PC-9 (cell line): ENCODE results near the gene DOK5. TPM values are rescaled to one million over a fixed set of nuclear protein-coding genes. Genes with fewer than 3 reads are reported as not detected.

Source experiments
- BruUV-seq: library from RNA; stranded (reverse); fragments of 400-500 nt; replicated peaks from 2 replicates; lab custom pipeline; 2021; lab: Mats Ljungman, UMichigan
- CTCF ChIA-PET: fragments of 300-600 bp; sonication (Branson Sonifier 250); formaldehyde crosslinking; loops from one replicate; lab custom pipeline; 2022; ENCODE audit warnings: antibody characterized with exemption; lab: Charles Lee
- POLR2A ChIA-PET: fragments of 300-600 bp; sonication (Branson Sonifier 250); formaldehyde crosslinking; loops from one replicate; lab custom pipeline; 2022; ENCODE audit warnings: antibody characterized with exemption; ENCODE audit not compliant: unreplicated experiment; lab: Charles Lee
- DNase-seq, 2 experiments: peaks; one replicate each; pipeline versions ENCODE4 v3.0.0 to v3.0.0-alpha.2; 2015 to 2022; ENCODE audit warnings: mixed read lengths in 1 of 2
- H2AFZ ChIP-seq: fragments of 200-600 bp; sonication (generic); 2 replicates; pipeline ENCODE4 v1.8.1; 2017; ENCODE audit warnings: antibody characterized with exemption
- H3F3A ChIP-seq: fragments of 200-600 bp; sonication (generic); 2 replicates; pipeline ENCODE4 v1.8.1; 2017; ENCODE audit warnings: antibody characterized with exemption, mild to moderate bottlenecking, low read depth; ENCODE audit not compliant: insufficient read depth
- H3K27ac ChIP-seq: fragments of 200-600 bp; sonication (generic); 2 replicates; pipeline ENCODE4 v1.6.1; 2016; ENCODE audit warnings: mixed run types
- H3K27me3 ChIP-seq: fragments of 200-600 bp; sonication (generic); 2 replicates; pipeline ENCODE4 v1.6.1; 2016; ENCODE audit warnings: low read depth, mixed run types; ENCODE audit not compliant: insufficient read depth
- H3K36me3 ChIP-seq: fragments of 200-600 bp; sonication (generic); 2 replicates; pipeline ENCODE4 v1.6.1; 2016; ENCODE audit warnings: low read depth, mixed run types
- H3K4me1 ChIP-seq: fragments of 200-600 bp; sonication (generic); replicated peaks from 2 replicates; pipeline ENCODE4 v1.6.1; 2016; ENCODE audit warnings: mixed run types; ENCODE audit not compliant: insufficient read depth
- H3K4me2 ChIP-seq: fragments of 200-600 bp; sonication (generic); 2 replicates; pipeline ENCODE4 v1.6.1; 2017; ENCODE audit warnings: mixed run types
- H3K4me3 ChIP-seq: fragments of 200-600 bp; sonication (generic); 2 replicates; pipeline ENCODE4 v1.6.1; 2016; ENCODE audit warnings: mixed run types
- H3K79me2 ChIP-seq: fragments of 200-600 bp; sonication (generic); 2 replicates; pipeline ENCODE4 v1.6.1; 2017; ENCODE audit warnings: low read depth, mixed run types
- H3K9me2 ChIP-seq: fragments of 200-600 bp; sonication (generic); 2 replicates; pipeline ENCODE4 v1.8.1; 2017; ENCODE audit warnings: mild to moderate bottlenecking; ENCODE audit not compliant: insufficient read depth
- H3K9me3 ChIP-seq: fragments of 200-600 bp; sonication (generic); 2 replicates; pipeline ENCODE4 v1.8.1; 2016; ENCODE audit warnings: low read depth; ENCODE audit not compliant: insufficient read depth
- H4K20me1 ChIP-seq: fragments of 200-600 bp; sonication (generic); 2 replicates; pipeline ENCODE4 v1.8.1; 2017; ENCODE audit not compliant: insufficient read depth
- EZH2 ChIP-seq: fragments of 200-600 bp; sonication (generic); IDR thresholded peaks from 2 replicates; pipeline ENCODE4 v1.8.0; 2017; ENCODE audit warnings: antibody characterized with exemption, low read depth
- intact Hi-C: fragments of 100-400 bp; cut with micrococcal nuclease; formaldehyde crosslinking; loops from one replicate; pipeline ENCODE4 v1.10.0; 2022; ENCODE audit not compliant: unreplicated experiment
- total RNA-seq: library from RNA; stranded (reverse); gene quantifications from 2 replicates; pipeline ENCODE4 v1.2.3, GENCODE V29; 2021
- TF ChIP-seq, protein P1 (sequence below): fragments of 200-600 bp; sonication (generic); conservative IDR thresholded peaks from 2 replicates; pipeline ENCODE4 v1.6.1; 2017; ENCODE audit warnings: mixed run types, antibody characterized with exemption, mild to moderate bottlenecking, moderate library complexity

The DOK5 gene
- total RNA-seq, 1 experiment from 2014 or later: not detected

DNA sequence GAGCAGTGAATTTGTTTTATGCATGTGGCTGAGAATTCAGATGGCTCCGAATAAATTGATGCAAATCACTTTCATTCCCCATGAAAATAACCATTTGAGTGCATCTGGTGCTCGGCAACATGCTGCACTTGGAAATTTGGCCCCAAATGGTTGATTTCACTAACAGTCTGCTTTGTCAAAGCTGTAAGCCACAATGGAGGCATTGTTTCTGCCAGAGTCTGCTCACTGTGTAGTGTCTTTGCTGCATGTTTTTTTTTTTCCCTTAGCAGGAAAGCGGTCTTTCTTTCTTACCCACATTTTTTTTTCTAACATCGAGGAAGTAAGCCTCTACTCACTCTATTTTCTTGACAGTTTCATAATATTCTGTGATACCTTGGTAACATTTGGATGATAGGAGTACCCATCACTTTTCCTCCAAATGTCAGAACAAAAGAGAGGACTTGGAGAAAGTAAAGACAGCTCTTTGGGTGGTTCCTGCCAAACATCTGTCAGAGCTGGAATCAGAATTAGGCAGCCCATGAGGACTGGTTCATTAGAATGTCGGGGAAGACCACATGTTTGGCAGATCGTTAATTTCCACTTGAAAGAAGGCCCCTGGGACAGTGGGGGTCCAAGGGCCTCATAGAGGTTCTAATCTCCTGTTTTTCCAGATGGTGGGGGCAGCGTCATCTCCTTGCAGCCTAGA is 149.5 kb downstream of the DOK5 start:
- Histone ChIP-seq H3K27ac (no peak overlapping the region), H3F3A (no peaks in the 10 kb centered on the region), H3K4me2 (no peak overlapping the region), H3K36me3 (no peaks in the 10 kb centered on the region), H3K9me2 (no peaks in the 10 kb centered on the region), H3K9me3 (no peaks in the 10 kb centered on the region), H4K20me1 (no peaks in the 10 kb centered on the region), H3K4me3 (no peak overlapping the region), H3K4me1 (0 out of 2 replicates have a peak, but pooled peaks cover under 1% of the 10 kb centered on the region), H3K27me3 (peaks cover 88% of the 10 kb centered on the region), H3K79me2 (no peaks in the 10 kb centered on the region), H2AFZ (no peak overlapping the region)
- DNase-seq: no peak
- TF ChIP-seq, protein P1, sequence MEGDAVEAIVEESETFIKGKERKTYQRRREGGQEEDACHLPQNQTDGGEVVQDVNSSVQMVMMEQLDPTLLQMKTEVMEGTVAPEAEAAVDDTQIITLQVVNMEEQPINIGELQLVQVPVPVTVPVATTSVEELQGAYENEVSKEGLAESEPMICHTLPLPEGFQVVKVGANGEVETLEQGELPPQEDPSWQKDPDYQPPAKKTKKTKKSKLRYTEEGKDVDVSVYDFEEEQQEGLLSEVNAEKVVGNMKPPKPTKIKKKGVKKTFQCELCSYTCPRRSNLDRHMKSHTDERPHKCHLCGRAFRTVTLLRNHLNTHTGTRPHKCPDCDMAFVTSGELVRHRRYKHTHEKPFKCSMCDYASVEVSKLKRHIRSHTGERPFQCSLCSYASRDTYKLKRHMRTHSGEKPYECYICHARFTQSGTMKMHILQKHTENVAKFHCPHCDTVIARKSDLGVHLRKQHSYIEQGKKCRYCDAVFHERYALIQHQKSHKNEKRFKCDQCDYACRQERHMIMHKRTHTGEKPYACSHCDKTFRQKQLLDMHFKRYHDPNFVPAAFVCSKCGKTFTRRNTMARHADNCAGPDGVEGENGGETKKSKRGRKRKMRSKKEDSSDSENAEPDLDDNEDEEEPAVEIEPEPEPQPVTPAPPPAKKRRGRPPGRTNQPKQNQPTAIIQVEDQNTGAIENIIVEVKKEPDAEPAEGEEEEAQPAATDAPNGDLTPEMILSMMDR: no peak
- TF ChIP-seq EZH2: no peak
- POLR2A ChIA-PET: no interaction called here
- intact Hi-C loops: no loop called here
- no TSS peak for BruUV-seq
- CTCF ChIA-PET: no interaction called here

DNA sequence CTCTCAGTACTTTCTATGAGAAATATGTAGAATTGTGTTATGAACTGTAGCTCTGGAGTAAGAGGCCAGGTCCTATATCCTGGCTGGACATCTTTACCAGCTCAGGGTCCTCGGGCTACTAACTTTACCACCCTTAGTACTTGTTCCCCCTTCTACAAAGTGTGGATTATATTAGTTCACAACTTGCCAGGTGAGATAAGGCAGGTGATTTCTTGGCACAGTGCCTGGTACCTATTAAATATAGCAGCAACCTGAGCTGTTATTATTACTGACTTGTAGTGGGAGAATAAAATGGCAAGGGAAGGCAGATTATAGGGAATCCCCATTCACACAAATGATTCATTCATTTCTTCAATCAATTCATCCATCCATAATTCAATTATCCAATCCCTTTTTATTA is 150.1 kb downstream of the DOK5 start:
- intact Hi-C loops: no loop called here
- H3K79me2 ChIP-seq: no peaks in the 10 kb centered on the region
- H3K9me3 ChIP-seq: no peaks in the 10 kb centered on the region
- H3F3A ChIP-seq: no peaks in the 10 kb centered on the region
- H3K4me1 ChIP-seq: no peaks in the 10 kb centered on the region
- no peak overlapping the region for H3K27ac ChIP-seq
- H3K4me3 ChIP-seq: no peak overlapping the region
- H3K4me2 ChIP-seq: no peak overlapping the region
- no peaks in the 10 kb centered on the region for H4K20me1 ChIP-seq
- H3K27me3 ChIP-seq: peaks cover 92% of the 10 kb centered on the region
- no peak overlapping the region for H2AFZ ChIP-seq
- ChIA-PET POLR2A (no interaction called here), CTCF (no interaction called here)
- no peak for TF ChIP-seq EZH2
- TF ChIP-seq, protein P1: no peak
- no peak for DNase-seq
- H3K36me3 ChIP-seq: no peaks in the 10 kb centered on the region
- no peaks in the 10 kb centered on the region for H3K9me2 ChIP-seq
- no TSS peak for BruUV-seq

DNA sequence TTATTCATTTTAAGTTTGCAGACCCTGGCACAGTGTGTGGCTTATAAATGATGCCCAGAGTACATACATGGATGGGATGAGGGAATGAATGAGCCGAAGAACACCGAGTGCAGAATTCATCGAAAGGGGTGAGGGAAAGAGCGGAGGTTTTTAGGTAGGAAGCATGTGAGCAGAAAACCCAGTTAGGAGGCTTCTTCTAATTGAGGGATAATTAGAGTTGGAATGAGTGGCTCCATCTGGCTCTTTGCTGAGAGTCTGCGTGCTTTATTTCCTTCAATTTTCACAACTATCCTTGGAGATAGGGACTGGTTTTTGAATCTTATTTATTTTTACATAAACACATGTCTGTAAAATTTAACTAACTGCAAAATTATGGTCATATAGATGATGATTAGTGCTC is 150.7 kb downstream of the DOK5 start:
- peaks cover 92% of the 10 kb centered on the region for H3K27me3 ChIP-seq
- no peak for TF ChIP-seq EZH2
- TF ChIP-seq, protein P1: no peak
- no TSS peak for BruUV-seq
- no peaks in the 10 kb centered on the region for H3K36me3 ChIP-seq
- H3K79me2 ChIP-seq: no peaks in the 10 kb centered on the region
- H3K27ac ChIP-seq: no peak overlapping the region
- no peak overlapping the region for H3K4me2 ChIP-seq
- intact Hi-C loops: no loop called here
- no peak overlapping the region for H3K4me3 ChIP-seq
- H2AFZ ChIP-seq: no peak overlapping the region
- no peaks in the 10 kb centered on the region for H3K4me1 ChIP-seq
- H4K20me1 ChIP-seq: no peaks in the 10 kb centered on the region
- no peaks in the 10 kb centered on the region for H3K9me3 ChIP-seq
- POLR2A ChIA-PET: no interaction called here
- CTCF ChIA-PET: no interaction called here
- H3F3A ChIP-seq: no peaks in the 10 kb centered on the region
- no peak for DNase-seq
- H3K9me2 ChIP-seq: no peaks in the 10 kb centered on the region
